ENCODE measurements around the gene SLC26A4. TPM values are rescaled to one million over a fixed set of nuclear protein-coding genes. Genes with fewer than 3 reads are reported as not detected.

The SLC26A4 gene
- total and polyA plus RNA-seq, 4 donors: 0.28 to 8.7 (median 3.7) TPM

GRCh38 chr7:107700570-107700969, 39.9 kb downstream of the SLC26A4 start:
- Histone ChIP-seq H3K9ac (ENCODE audit: insufficient read depth in 1 of 2, low read length in 2 of 2) (no peak overlapping the region), H3K27me3 (ENCODE audit: control insufficient read depth in 3 of 3, insufficient read depth in 3 of 3, low read length in 2 of 3) (no peaks in the 10 kb centered on the region), H3K27ac (ENCODE audit: low read depth in 1 of 2, low read length in 1 of 2) (no peak overlapping the region), H3K4me1 (ENCODE audit: control insufficient read depth in 5 of 5, insufficient read depth in 5 of 5, low read length in 5 of 5) (peaks cover 0 to 10% (median 0%) of the 10 kb centered on the region in 5 donors), H3K4me3 (no peak overlapping the region), H3K36me3 (ENCODE audit: control insufficient read depth in 4 of 4, insufficient read depth in 4 of 4, low read length in 4 of 4) (no peaks in the 10 kb centered on the region), H3K9me3 (ENCODE audit: control insufficient read depth in 4 of 4, insufficient read depth in 3 of 4, low read length in 3 of 4) (no peaks in the 10 kb centered on the region)
- TF ChIP-seq CTCF (IDR thresholded peaks at IDR 0.05; ENCODE audit: control extremely low read depth, extremely low read depth): no peak
- DNase-seq: no peak
- no peak for ATAC-seq (ENCODE audit: insufficient read depth, low FRiP score)

GRCh38 chr7:107701191-107701590, 40.6 kb downstream of the SLC26A4 start:
- Histone ChIP-seq H3K36me3 (ENCODE audit: control insufficient read depth in 4 of 4, insufficient read depth in 4 of 4, low read length in 4 of 4) (no peaks in the 10 kb centered on the region), H3K27ac (ENCODE audit: low read depth in 1 of 2, low read length in 1 of 2) (no peak overlapping the region), H3K9me3 (ENCODE audit: control insufficient read depth in 4 of 4, insufficient read depth in 3 of 4, low read length in 3 of 4) (no peaks in the 10 kb centered on the region), H3K27me3 (ENCODE audit: control insufficient read depth in 3 of 3, insufficient read depth in 3 of 3, low read length in 2 of 3) (no peaks in the 10 kb centered on the region), H3K4me3 (no peak overlapping the region), H3K9ac (ENCODE audit: insufficient read depth in 1 of 2, low read length in 2 of 2) (no peak overlapping the region), H3K4me1 (ENCODE audit: control insufficient read depth in 5 of 5, insufficient read depth in 5 of 5, low read length in 5 of 5) (peaks cover 0 to 10% (median 0%) of the 10 kb centered on the region in 5 donors)
- DNase-seq: no peak
- TF ChIP-seq CTCF (IDR thresholded peaks at IDR 0.05; ENCODE audit: control extremely low read depth, extremely low read depth): no peak
- 86 to 91% methylated on average over 3 of the region's 3 CpGs for WGBS, 2 donors
- ATAC-seq (ENCODE audit: insufficient read depth, low FRiP score): no peak

- Histone ChIP-seq H3K27ac (ENCODE audit: low read depth in 1 of 2, low read length in 1 of 2) (no peak overlapping the region), H3K9ac (ENCODE audit: insufficient read depth in 1 of 2, low read length in 2 of 2) (no peak overlapping the region)
Measured at GRCh38 chr7:107703219-107703618, 42.6 kb downstream of the SLC26A4 start.

More at GRCh38 chr7:107703219-107703618, 42.6 kb downstream of the SLC26A4 start:
- Histone ChIP-seq H3K4me3 (no peak overlapping the region), H3K9me3 (ENCODE audit: control insufficient read depth in 4 of 4, insufficient read depth in 3 of 4, low read length in 3 of 4) (no peaks in the 10 kb centered on the region), H3K36me3 (ENCODE audit: control insufficient read depth in 4 of 4, insufficient read depth in 4 of 4, low read length in 4 of 4) (no peaks in the 10 kb centered on the region), H3K4me1 (ENCODE audit: control insufficient read depth in 5 of 5, insufficient read depth in 5 of 5, low read length in 5 of 5) (no peaks in the 10 kb centered on the region), H3K27me3 (ENCODE audit: control insufficient read depth in 3 of 3, insufficient read depth in 3 of 3, low read length in 2 of 3) (no peaks in the 10 kb centered on the region)
- no peak for TF ChIP-seq CTCF (IDR thresholded peaks at IDR 0.05; ENCODE audit: control extremely low read depth, extremely low read depth)
- DNase-seq (no peak), ATAC-seq (ENCODE audit: insufficient read depth, low FRiP score) (no peak)
